WERI-Rb-1 (cell line): ENCODE data around the gene FCHO2.

Experiments
- DNase-seq: peaks from one replicate; pipeline ENCODE4 v3.0.0-alpha.2; 2020
- H3K27ac ChIP-seq: fragments of 250-450 bp; sonication (Bioruptor Pico); 2 replicates; pipeline ENCODE4 v1.5.1; 2020; ENCODE audit warnings: mild to moderate bottlenecking, moderate library complexity
- H3K27me3 ChIP-seq: fragments of 250-450 bp; sonication (Bioruptor Pico); 2 replicates; pipeline ENCODE4 v1.5.1; 2021; ENCODE audit warnings: mild to moderate bottlenecking, low read depth, moderate library complexity; ENCODE audit not compliant: insufficient read depth, severe bottlenecking
- H3K36me3 ChIP-seq: fragments of 250-450 bp; sonication (Bioruptor Pico); 2 replicates; pipeline ENCODE4 v1.5.1; 2020; ENCODE audit warnings: mild to moderate bottlenecking, moderate library complexity
- H3K4me3 ChIP-seq: 2 replicates; pipeline ENCODE4 v1.5.1; 2011; ENCODE audit warnings: low read depth, mild to moderate bottlenecking, control low read depth, low read length
- H3K9me3 ChIP-seq: fragments of 250-450 bp; sonication (Bioruptor Pico); 2 replicates; pipeline ENCODE4 v1.5.1; 2021; ENCODE audit warnings: mild to moderate bottlenecking, moderate library complexity; ENCODE audit not compliant: severe bottlenecking
- TF ChIP-seq, protein P1 (sequence below): IDR thresholded peaks from 2 replicates; pipeline ENCODE4 v1.5.1; 2011; ENCODE audit warnings: low read depth, mild to moderate bottlenecking, control low read depth, inconsistent platforms, low read length

FCHO2 gene

DNA sequence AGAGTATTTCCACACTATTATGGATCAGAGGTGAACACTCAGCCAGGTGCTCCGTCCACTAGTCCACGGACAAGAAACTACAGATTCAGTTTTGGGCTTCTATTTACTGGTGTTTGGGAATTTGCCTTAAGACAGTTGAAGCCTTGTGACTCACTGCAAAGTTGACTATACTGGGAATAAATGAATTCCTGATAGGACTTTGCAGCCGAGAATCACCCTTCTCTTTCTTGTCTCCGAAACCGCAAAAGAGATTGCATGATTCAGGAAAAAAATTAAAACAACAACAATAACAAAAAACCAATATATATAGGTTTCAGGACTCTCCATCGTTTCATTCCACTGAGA, 165.2 kb downstream of the FCHO2 start:
- TF ChIP-seq, protein P1, sequence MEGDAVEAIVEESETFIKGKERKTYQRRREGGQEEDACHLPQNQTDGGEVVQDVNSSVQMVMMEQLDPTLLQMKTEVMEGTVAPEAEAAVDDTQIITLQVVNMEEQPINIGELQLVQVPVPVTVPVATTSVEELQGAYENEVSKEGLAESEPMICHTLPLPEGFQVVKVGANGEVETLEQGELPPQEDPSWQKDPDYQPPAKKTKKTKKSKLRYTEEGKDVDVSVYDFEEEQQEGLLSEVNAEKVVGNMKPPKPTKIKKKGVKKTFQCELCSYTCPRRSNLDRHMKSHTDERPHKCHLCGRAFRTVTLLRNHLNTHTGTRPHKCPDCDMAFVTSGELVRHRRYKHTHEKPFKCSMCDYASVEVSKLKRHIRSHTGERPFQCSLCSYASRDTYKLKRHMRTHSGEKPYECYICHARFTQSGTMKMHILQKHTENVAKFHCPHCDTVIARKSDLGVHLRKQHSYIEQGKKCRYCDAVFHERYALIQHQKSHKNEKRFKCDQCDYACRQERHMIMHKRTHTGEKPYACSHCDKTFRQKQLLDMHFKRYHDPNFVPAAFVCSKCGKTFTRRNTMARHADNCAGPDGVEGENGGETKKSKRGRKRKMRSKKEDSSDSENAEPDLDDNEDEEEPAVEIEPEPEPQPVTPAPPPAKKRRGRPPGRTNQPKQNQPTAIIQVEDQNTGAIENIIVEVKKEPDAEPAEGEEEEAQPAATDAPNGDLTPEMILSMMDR, result no peak
- Histone ChIP-seq H3K27me3 (no peaks in the 10 kb centered on the region), H3K36me3 (no peaks in the 10 kb centered on the region), H3K4me3 (peak overlapping the region; percentile 38; the same call in 1 of the 2 replicates), H3K27ac (no peak overlapping the region), H3K9me3 (no peaks in the 10 kb centered on the region)
- DNase-seq, result no peak

DNA sequence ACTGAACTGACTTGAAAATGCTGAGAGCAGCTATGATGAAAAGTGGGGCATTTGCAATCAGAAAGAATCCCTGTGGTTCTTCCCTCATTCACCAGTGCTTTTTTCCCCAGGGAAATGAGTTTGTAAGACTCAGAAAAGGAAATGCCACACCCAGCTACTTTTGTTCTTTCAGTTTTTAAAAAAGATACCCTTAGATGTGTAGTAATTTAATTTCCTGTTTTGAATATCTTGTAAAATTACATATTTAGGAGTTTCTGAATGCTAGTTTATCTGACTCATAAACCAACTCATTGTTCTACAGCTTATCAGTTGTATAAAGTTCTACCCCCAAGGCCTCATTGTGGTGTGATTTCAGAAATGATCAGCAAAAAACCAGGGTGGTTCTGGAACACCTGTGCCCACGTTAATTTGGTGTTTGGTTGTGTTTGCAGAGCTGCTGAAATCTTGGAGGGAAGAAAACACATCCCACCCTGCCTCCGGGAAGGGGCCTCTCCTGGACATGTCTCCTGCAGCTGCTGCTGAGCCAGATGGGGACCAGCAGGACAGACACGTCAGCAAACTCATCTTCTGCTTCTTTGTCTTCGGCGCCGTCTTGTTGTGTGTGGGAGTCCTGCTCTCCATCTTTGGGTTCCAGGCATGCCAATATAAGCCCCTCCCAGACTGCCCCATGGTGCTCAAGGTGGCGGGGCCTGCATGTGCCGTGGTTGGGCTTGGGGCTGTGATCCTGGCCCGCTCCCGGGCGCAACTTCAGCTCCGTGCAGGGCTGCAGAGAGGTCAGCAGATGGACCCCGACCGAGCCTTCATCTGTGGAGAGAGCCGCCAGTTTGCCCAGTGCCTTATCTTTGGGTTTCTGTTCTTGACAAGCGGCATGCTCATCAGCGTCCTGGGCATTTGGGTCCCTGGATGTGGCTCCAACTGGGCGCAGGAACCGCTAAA, 167.3 kb downstream of the FCHO2 start:
- no peaks in the 10 kb centered on the region for H3K36me3 ChIP-seq
- H3K9me3 ChIP-seq, result no peaks in the 10 kb centered on the region
- DNase-seq, result no peak
- no peaks in the 10 kb centered on the region for H3K27me3 ChIP-seq
- H3K27ac ChIP-seq, result no peak overlapping the region
- TF ChIP-seq, protein P1, result no peak
- H3K4me3 ChIP-seq, result no peak overlapping the region

DNA sequence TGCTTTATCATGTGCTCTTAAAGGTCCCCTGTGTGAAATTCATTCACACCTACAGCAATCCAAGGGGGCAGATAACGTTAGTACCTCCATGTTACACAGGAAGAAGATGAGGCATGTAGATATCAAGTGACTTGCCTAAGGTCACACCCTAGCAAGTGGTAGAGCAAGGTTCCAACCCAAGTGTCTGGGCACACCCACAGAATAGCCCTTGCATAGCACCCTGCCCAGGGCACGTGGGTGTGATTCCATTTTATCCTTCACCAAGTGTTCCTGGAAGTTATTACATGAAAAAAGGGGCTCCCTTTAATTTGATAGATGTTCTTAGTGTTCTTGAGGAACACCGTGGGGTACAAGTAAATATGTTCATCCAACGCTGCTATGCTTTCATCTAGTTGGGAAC, 169.4 kb downstream of the FCHO2 start:
- Histone ChIP-seq H3K27me3 (no peaks in the 10 kb centered on the region), H3K27ac (no peak overlapping the region), H3K4me3 (no peak overlapping the region), H3K9me3 (no peaks in the 10 kb centered on the region), H3K36me3 (no peaks in the 10 kb centered on the region)
- TF ChIP-seq, protein P1, result no peak
- DNase-seq, result no peak

DNA sequence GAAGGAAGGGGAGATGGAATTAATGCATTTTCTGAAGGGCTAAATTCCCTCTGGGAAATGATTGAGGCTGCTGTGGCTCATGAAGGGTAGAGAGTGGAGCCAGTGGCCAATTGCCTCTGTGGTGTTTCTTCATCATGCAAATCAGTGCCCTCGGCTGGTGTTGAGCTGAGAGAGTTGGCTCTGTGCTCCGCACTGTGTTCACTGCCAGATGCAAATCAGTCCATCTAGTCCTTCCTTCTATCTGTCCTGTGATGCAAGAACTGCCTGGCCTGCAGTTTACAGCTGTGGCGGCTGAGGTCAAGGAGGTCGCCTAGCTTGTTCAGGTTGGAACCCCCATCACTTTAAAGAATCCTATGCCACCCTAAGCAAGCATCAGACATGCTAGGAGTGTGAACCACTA, 170.5 kb downstream of the FCHO2 start:
- Histone ChIP-seq H3K36me3 (no peaks in the 10 kb centered on the region), H3K4me3 (no peak overlapping the region), H3K9me3 (no peaks in the 10 kb centered on the region), H3K27ac (no peak overlapping the region), H3K27me3 (no peaks in the 10 kb centered on the region)
- TF ChIP-seq, protein P1, result no peak
- no peak for DNase-seq

DNA sequence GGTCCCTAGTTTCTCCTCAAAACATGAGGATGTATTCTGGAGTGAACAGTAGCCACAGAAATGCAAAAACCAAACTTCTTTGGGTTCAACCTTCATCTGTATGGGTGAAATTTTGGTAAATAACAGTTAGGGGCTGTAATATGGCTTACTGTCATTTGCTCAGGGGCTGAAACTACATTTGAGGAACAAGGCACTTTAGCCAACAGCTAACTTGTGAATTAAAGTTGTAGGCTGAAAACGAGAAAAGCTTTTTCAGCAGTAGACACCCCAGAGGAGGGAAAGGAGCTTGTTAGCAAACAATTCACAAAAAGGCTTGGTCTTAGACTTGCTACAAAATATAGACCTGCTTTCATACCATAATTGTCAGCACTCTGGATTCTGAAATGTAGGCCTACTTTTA, 171.1 kb downstream of the FCHO2 start:
- no peak overlapping the region for H3K4me3 ChIP-seq
- no peaks in the 10 kb centered on the region for H3K27me3 ChIP-seq
- H3K9me3 ChIP-seq, result no peaks in the 10 kb centered on the region
- H3K36me3 ChIP-seq, result no peaks in the 10 kb centered on the region
- DNase-seq, result no peak
- no peak overlapping the region for H3K27ac ChIP-seq
- TF ChIP-seq, protein P1, result no peak
